HEK293 (cell line): ENCODE results near the gene DRAP1.
A peak's percentile ranks its signal among the peaks of the same experiment; 100 is the strongest.

Experiments used
- CTCF ChIA-PET: fragments of 350-600 bp; formaldehyde crosslinking; extraction: SDS; loops from one replicate; lab custom pipeline; 2021; ENCODE audit warnings: antibody characterized with exemption; lab: Yijun Ruan, JAX
- POLR2A ChIA-PET: fragments of 300-600 bp; formaldehyde crosslinking; extraction: SDS; loops from one replicate; lab custom pipeline; 2020; ENCODE audit warnings: antibody characterized with exemption, inconsistent platforms; lab: Yijun Ruan, JAX
- H3K27ac ChIP-seq: fragments of 200-500 bp; sonication (Bioruptor generic); 2 replicates; pipeline ENCODE4 v1.5.1; 2014; ENCODE audit warnings: low read depth, low read length, control low read depth, inconsistent platforms; ENCODE audit errors: extremely low read depth
- H3K36me3 ChIP-seq, 2 experiments: fragments of 200-500 bp in 1 of 2; sonication (Bioruptor generic) in 1 of 2; 1 replicate in 1 of 2; 2 replicates in 1 of 2; pipeline ENCODE4 v1.5.1; 2014 to 2017; ENCODE audit warnings: inconsistent platforms in 2 of 2, low read length in 2 of 2; ENCODE audit not compliant: control insufficient read depth in 2 of 2, insufficient read depth in 1 of 2
- H3K4me1 ChIP-seq: fragments of 200-500 bp; sonication (Bioruptor generic); 2 replicates; pipeline ENCODE4 v1.5.1; 2014; ENCODE audit warnings: mild to moderate bottlenecking, low read length, inconsistent platforms; ENCODE audit not compliant: control insufficient read depth, insufficient read depth
- H3K4me3 ChIP-seq: 2 replicates; pipeline ENCODE4 v1.5.1; 2011; ENCODE audit warnings: low read depth, mild to moderate bottlenecking, control low read depth, low read length, moderate library complexity
- H3K9me3 ChIP-seq: fragments of 200-500 bp; sonication (Bioruptor generic); 2 replicates; pipeline ENCODE4 v1.5.1; 2014; ENCODE audit warnings: low read depth, low read length, inconsistent platforms; ENCODE audit not compliant: control insufficient read depth, insufficient read depth
- BCL11A ChIP-seq: fragments of 450-650 bp; formaldehyde crosslinking; IDR thresholded peaks from 2 replicates; pipeline ENCODE4 v1.5.1; 2016; ENCODE audit warnings: low read depth, missing biosample characterization, missing genetic modification characterization
- BCL11B ChIP-seq: fragments of 450-650 bp; formaldehyde crosslinking; IDR thresholded peaks from 2 replicates; pipeline ENCODE4 v1.5.1; 2016; ENCODE audit warnings: low read depth, missing biosample characterization, missing genetic modification characterization
- FEZF1 ChIP-seq: fragments of 450-650 bp; formaldehyde crosslinking; IDR thresholded peaks from 2 replicates; pipeline ENCODE4 v1.5.1; 2016; ENCODE audit warnings: missing biosample characterization, missing genetic modification characterization
- GLI2 ChIP-seq: fragments of 450-650 bp; formaldehyde crosslinking; IDR thresholded peaks from 2 replicates; pipeline ENCODE4; 2017; ENCODE audit warnings: missing biosample characterization, missing genetic modification characterization, low read depth, borderline replicate concordance
- KLF9 ChIP-seq: fragments of 450-650 bp; formaldehyde crosslinking; IDR thresholded peaks from 2 replicates; pipeline ENCODE4 v1.5.1; 2016; ENCODE audit warnings: missing biosample characterization, missing genetic modification characterization, low read depth
- ZBTB1 ChIP-seq: fragments of 450-650 bp; formaldehyde crosslinking; IDR thresholded peaks from 2 replicates; pipeline ENCODE4 v1.5.1; 2016; ENCODE audit warnings: missing biosample characterization, missing genetic modification characterization
- ZBTB17 ChIP-seq: fragments of 450-650 bp; formaldehyde crosslinking; IDR thresholded peaks from 2 replicates; pipeline ENCODE4 v1.5.1; 2016; ENCODE audit warnings: missing biosample characterization, missing genetic modification characterization
- ZFP37 ChIP-seq: fragments of 450-650 bp; formaldehyde crosslinking; IDR thresholded peaks from 2 replicates; pipeline ENCODE4 v1.5.1; 2016; ENCODE audit warnings: missing biosample characterization, missing genetic modification characterization
- ZNF132 ChIP-seq: fragments of 450-650 bp; formaldehyde crosslinking; IDR thresholded peaks from 2 replicates; pipeline ENCODE4 v1.5.1; 2017; ENCODE audit warnings: missing biosample characterization, missing genetic modification characterization, borderline replicate concordance
- ZNF140 ChIP-seq: fragments of 450-650 bp; formaldehyde crosslinking; IDR thresholded peaks from 2 replicates; pipeline ENCODE4 v1.5.1; 2016; ENCODE audit warnings: missing biosample characterization, missing genetic modification characterization
- ZNF16 ChIP-seq: fragments of 450-650 bp; formaldehyde crosslinking; IDR thresholded peaks from 2 replicates; pipeline ENCODE4 v1.5.1; 2016; ENCODE audit warnings: low read depth, missing biosample characterization, missing genetic modification characterization
- ZNF350 ChIP-seq: fragments of 450-650 bp; formaldehyde crosslinking; IDR thresholded peaks from 2 replicates; pipeline ENCODE4 v1.5.0; 2017; ENCODE audit warnings: missing biosample characterization, mild to moderate bottlenecking, missing genetic modification characterization
- ZNF792 ChIP-seq: fragments of 450-650 bp; formaldehyde crosslinking; IDR thresholded peaks from 2 replicates; pipeline ENCODE4 v1.5.1; 2016; ENCODE audit warnings: missing biosample characterization, missing genetic modification characterization
- ZXDB ChIP-seq: fragments of 450-650 bp; formaldehyde crosslinking; IDR thresholded peaks from 2 replicates; pipeline ENCODE4 v1.5.1; 2016; ENCODE audit warnings: missing biosample characterization, missing genetic modification characterization
- TF ChIP-seq, protein P1 (sequence below): fragments of 450-650 bp; formaldehyde crosslinking; IDR thresholded peaks from 2 replicates; pipeline ENCODE4 v1.5.1; 2016; ENCODE audit warnings: missing biosample characterization, missing genetic modification characterization
- TF ChIP-seq, protein P2 (sequence below): fragments of 450-650 bp; formaldehyde crosslinking; IDR thresholded peaks from 2 replicates; pipeline ENCODE4 v1.5.1; 2016; ENCODE audit warnings: missing biosample characterization, missing genetic modification characterization
- TF ChIP-seq, protein P3 (sequence below): fragments of 450-650 bp; formaldehyde crosslinking; IDR thresholded peaks from 2 replicates; pipeline ENCODE4 v1.5.1; 2016; ENCODE audit warnings: missing biosample characterization, missing genetic modification characterization
- TF ChIP-seq, protein P4 (sequence below): fragments of 450-650 bp; formaldehyde crosslinking; IDR thresholded peaks from 2 replicates; pipeline ENCODE4 v1.5.1; 2016; ENCODE audit warnings: missing biosample characterization, missing genetic modification characterization, low read depth
- TF ChIP-seq, protein P5 (sequence below): fragments of 450-650 bp; formaldehyde crosslinking; IDR thresholded peaks from 2 replicates; pipeline ENCODE4 v1.5.1; 2016; ENCODE audit warnings: missing biosample characterization, missing genetic modification characterization
- TF ChIP-seq, protein P6 (sequence below): IDR thresholded peaks from 2 replicates; pipeline ENCODE4 v1.6.1; 2011; ENCODE audit warnings: mild to moderate bottlenecking, low read depth, low read length, borderline replicate concordance

DRAP1 gene

DNA sequence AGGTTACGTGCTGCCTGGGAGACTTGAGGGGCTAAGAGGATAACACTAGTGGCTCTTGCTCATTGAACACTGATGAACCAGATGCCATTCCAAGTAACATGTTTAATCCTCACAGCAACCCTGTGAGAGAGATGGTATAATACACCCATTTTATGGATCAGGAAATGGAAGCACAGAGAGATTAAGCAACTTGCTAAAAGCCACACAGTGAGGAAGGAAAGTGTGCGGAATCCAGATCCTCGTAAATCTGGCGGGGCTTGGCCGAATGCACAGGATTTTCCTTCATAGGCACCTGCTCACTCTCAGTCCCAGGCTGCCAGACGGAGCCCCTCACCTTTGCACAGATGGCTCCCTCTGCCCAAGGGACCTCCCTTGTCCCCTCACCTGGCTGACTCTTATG, 11.3 kb upstream of the DRAP1 start:
- Histone ChIP-seq H3K36me3 (no peaks in the 10 kb centered on the region), H3K4me3 (no peak overlapping the region), H3K9me3 (no peaks in the 10 kb centered on the region), H3K27ac (no peak overlapping the region), H3K4me1 (no peaks in the 10 kb centered on the region; the same call in 1 of the 2 replicates)
- ChIA-PET POLR2A (no interaction called here), CTCF (interaction anchor here (11.8 kb wide), 1 partner anchor 21 kb away, joined by 189 read pairs; the partner anchor contains the start of genes CCDC85B and FIBP)
- no peak for TF ChIP-seq KLF9

DNA sequence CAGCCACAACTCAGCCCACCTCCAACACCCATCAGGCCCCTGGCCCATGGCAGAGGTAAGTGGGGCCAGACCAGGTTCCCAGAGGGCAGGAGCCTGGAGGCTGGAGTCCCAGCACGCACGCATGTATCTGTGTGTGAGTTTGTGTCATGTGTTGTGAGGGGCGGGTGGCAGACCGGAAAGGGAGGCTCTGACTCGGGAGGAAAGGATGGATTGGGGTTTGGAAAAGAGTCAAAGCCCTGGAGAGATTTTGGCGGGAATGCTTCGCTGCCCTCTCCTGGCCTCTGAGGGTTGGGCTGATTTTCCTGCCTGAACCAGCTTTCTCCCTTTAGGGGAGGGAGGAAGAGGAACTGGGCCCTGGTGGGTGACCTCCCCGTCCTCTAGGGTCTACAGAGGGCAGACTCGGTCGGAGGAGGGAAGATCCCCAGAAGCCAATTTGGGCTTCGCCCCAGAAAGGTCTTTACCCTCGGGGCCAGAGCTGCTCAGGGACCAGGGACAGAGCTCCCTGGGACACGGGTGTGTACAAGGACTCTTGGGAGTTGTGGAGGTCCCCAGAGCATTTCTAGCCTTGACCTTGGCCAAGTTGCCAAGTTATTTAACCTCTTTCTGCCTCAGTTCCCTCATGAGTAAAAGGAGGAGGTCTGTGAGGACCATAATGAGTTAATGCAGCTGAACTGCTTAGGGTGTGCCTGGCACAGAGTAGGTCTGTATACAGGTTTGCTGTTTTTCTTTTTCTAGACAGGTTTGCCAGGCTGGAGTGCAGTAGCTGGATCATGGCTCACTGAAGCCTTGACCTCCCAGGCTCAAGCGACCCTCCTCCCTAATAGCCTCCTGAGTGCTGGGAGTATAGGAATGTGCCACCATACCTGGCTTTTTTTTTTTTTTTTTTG, 7.3 kb upstream of the DRAP1 start:
- POLR2A ChIA-PET, result interaction anchor here (0.7 to 2.2 kb wide), 7 partner anchors 15 to 199 kb away, joined by 3 to 16 read pairs (median 4); partner anchors contain the start of genes CCDC85B, FIBP, KAT5 and MUS81
- TF ChIP-seq, protein P1, sequence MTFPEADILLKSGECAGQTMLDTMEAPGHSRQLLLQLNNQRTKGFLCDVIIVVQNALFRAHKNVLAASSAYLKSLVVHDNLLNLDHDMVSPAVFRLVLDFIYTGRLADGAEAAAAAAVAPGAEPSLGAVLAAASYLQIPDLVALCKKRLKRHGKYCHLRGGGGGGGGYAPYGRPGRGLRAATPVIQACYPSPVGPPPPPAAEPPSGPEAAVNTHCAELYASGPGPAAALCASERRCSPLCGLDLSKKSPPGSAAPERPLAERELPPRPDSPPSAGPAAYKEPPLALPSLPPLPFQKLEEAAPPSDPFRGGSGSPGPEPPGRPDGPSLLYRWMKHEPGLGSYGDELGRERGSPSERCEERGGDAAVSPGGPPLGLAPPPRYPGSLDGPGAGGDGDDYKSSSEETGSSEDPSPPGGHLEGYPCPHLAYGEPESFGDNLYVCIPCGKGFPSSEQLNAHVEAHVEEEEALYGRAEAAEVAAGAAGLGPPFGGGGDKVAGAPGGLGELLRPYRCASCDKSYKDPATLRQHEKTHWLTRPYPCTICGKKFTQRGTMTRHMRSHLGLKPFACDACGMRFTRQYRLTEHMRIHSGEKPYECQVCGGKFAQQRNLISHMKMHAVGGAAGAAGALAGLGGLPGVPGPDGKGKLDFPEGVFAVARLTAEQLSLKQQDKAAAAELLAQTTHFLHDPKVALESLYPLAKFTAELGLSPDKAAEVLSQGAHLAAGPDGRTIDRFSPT (tag by site-specific recombination), result no peak
- TF ChIP-seq ZBTB1 (tag by site-specific recombination), result no peak
- TF ChIP-seq ZNF16 (tag by site-specific recombination), result no peak
- no peak for TF ChIP-seq ZNF132 (tag by site-specific recombination)
- TF ChIP-seq ZNF792, result no peak
- TF ChIP-seq, protein P2, sequence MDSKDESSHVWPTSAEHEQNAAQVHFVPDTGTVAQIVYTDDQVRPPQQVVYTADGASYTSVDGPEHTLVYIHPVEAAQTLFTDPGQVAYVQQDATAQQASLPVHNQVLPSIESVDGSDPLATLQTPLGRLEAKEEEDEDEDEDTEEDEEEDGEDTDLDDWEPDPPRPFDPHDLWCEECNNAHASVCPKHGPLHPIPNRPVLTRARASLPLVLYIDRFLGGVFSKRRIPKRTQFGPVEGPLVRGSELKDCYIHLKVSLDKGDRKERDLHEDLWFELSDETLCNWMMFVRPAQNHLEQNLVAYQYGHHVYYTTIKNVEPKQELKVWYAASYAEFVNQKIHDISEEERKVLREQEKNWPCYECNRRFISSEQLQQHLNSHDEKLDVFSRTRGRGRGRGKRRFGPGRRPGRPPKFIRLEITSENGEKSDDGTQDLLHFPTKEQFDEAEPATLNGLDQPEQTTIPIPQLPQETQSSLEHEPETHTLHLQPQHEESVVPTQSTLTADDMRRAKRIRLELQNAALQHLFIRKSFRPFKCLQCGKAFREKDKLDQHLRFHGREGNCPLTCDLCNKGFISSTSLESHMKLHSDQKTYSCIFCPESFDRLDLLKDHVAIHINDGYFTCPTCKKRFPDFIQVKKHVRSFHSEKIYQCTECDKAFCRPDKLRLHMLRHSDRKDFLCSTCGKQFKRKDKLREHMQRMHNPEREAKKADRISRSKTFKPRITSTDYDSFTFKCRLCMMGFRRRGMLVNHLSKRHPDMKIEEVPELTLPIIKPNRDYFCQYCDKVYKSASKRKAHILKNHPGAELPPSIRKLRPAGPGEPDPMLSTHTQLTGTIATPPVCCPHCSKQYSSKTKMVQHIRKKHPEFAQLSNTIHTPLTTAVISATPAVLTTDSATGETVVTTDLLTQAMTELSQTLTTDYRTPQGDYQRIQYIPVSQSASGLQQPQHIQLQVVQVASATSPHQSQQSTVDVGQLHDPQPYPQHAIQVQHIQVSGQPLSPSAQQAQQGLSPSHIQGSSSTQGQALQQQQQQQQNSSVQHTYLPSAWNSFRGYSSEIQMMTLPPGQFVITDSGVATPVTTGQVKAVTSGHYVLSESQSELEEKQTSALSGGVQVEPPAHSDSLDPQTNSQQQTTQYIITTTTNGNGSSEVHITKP (tag by site-specific recombination), result no peak
- TF ChIP-seq, protein P3, sequence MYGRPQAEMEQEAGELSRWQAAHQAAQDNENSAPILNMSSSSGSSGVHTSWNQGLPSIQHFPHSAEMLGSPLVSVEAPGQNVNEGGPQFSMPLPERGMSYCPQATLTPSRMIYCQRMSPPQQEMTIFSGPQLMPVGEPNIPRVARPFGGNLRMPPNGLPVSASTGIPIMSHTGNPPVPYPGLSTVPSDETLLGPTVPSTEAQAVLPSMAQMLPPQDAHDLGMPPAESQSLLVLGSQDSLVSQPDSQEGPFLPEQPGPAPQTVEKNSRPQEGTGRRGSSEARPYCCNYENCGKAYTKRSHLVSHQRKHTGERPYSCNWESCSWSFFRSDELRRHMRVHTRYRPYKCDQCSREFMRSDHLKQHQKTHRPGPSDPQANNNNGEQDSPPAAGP, result peak; percentile 29; the same call in 1 of the 2 replicates
- no peak for TF ChIP-seq ZFP37
- no peak for TF ChIP-seq BCL11B (tag by site-specific recombination)
- TF ChIP-seq, protein P4, sequence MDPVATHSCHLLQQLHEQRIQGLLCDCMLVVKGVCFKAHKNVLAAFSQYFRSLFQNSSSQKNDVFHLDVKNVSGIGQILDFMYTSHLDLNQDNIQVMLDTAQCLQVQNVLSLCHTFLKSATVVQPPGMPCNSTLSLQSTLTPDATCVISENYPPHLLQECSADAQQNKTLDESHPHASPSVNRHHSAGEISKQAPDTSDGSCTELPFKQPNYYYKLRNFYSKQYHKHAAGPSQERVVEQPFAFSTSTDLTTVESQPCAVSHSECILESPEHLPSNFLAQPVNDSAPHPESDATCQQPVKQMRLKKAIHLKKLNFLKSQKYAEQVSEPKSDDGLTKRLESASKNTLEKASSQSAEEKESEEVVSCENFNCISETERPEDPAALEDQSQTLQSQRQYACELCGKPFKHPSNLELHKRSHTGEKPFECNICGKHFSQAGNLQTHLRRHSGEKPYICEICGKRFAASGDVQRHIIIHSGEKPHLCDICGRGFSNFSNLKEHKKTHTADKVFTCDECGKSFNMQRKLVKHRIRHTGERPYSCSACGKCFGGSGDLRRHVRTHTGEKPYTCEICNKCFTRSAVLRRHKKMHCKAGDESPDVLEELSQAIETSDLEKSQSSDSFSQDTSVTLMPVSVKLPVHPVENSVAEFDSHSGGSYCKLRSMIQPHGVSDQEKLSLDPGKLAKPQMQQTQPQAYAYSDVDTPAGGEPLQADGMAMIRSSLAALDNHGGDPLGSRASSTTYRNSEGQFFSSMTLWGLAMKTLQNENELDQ (tag by site-specific recombination), result no peak
- TF ChIP-seq BCL11A (tag by site-specific recombination), result no peak
- no peak for TF ChIP-seq FEZF1 (tag by site-specific recombination)
- peak; percentile 71 for TF ChIP-seq ZBTB17 (tag by site-specific recombination)
- TF ChIP-seq, protein P5, sequence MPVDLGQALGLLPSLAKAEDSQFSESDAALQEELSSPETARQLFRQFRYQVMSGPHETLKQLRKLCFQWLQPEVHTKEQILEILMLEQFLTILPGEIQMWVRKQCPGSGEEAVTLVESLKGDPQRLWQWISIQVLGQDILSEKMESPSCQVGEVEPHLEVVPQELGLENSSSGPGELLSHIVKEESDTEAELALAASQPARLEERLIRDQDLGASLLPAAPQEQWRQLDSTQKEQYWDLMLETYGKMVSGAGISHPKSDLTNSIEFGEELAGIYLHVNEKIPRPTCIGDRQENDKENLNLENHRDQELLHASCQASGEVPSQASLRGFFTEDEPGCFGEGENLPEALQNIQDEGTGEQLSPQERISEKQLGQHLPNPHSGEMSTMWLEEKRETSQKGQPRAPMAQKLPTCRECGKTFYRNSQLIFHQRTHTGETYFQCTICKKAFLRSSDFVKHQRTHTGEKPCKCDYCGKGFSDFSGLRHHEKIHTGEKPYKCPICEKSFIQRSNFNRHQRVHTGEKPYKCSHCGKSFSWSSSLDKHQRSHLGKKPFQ (tag by site-specific recombination), result no peak
- no peak for TF ChIP-seq GLI2 (tag by site-specific recombination)
- no peak for TF ChIP-seq ZNF350 (tag by site-specific recombination)
- TF ChIP-seq, protein P6, sequence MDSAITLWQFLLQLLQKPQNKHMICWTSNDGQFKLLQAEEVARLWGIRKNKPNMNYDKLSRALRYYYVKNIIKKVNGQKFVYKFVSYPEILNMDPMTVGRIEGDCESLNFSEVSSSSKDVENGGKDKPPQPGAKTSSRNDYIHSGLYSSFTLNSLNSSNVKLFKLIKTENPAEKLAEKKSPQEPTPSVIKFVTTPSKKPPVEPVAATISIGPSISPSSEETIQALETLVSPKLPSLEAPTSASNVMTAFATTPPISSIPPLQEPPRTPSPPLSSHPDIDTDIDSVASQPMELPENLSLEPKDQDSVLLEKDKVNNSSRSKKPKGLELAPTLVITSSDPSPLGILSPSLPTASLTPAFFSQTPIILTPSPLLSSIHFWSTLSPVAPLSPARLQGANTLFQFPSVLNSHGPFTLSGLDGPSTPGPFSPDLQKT, result no peak
- 0 out of 2 replicates have a peak, but pooled peaks have one; percentile 42 for TF ChIP-seq ZXDB (tag by site-specific recombination)
- TF ChIP-seq ZNF140 (tag by site-specific recombination), result no peak

More for the DNA sequence above, 7.3 kb upstream of the DRAP1 start:
- Histone ChIP-seq H3K4me3 (no peak overlapping the region), H3K9me3 (no peaks in the 10 kb centered on the region), H3K4me1 (no peaks in the 10 kb centered on the region; the same call in 1 of the 2 replicates), H3K27ac (no peak overlapping the region), H3K36me3 (no peaks in the 10 kb centered on the region)
- CTCF ChIA-PET, result interaction anchor here (0.6 to 11.8 kb wide), 9 partner anchors 10 to 343 kb away, joined by 3 to 189 read pairs (median 4); partner anchors contain the start of genes CCDC85B, FIBP and MUS81
